Putamen (tissue), 1 donor: ENCODE data around the gene PRAME.

ENCODE experiments used
- DNase-seq: peaks from one replicate; pipeline ENCODE4 v3.0.0-alpha.2; 2016; ENCODE audit warnings: low spot score

The PRAME gene

DNA sequence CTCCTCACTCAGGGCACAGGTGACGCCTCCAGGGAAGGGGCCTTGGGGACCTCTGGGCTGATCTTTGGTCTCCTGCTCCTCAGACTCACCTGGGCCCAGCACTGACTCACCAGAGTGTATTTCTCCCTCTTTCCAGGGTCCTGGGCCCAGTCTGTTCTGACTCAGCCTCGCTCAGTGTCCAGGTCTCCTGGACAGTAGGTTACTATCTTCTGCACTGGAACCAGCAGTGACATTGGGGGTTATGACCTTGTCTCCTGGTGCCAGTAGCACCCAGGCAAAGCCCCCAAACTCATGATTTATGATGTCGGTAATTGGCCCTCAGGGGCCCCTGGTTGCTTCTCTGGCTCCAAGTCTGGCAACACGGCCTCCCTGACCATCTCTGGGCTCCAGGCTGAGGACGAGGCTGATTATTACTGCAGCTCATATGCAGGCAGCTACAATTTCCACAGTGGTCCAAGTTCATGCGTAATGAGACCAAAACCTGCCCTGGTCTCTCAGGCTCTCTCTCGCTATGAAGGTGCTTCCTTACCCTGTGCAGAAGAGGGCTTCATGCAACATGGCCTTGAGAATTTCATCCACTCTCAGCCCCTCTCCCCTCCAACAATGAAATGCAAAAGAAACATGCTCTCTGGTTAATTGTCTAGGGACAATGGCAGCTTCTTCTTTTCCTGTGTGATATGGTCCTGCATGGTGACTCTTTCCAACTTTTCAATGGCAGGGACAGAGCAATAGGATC is 21.0 kb upstream of the PRAME start:
- DNase-seq, result no peak

DNA sequence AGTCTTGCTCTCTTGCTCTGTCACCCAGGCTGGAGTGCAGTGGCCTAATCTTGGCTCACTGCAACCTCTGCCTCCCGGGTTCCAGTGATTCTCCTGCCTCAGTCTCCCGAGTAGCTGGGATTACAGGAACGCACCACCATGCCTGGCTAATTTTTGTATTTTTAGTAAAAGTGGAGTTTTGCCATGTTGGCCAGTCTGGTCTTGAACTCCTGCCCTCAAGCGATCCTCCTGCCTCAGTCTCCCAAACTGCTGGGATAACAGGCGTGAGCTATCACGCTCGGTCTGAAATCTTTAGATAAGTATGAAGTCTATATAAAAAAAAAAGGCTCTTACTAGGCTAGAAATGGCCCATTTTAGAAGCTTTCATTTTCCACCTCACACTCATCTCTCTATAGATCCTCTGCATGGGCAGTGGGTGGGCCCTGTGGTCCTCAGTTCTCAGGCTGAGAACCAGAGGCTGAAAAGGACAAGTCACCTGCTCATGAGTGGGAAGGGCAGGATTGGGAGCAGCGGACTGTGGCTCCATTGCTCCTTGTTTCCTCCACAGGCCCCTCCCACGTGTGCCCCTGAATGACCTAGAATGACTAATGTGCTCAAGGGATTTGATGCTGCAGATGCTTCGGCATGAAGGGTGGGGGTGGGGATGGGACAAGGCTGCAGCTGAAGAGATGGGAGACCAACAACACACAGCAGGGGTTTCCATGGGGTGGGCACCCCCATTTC is 19.8 kb upstream of the PRAME start:
- no peak for DNase-seq

GRCh38 chr22:22576989-22577427 is 17.9 kb upstream of the PRAME start:
- no peak for DNase-seq

DNA sequence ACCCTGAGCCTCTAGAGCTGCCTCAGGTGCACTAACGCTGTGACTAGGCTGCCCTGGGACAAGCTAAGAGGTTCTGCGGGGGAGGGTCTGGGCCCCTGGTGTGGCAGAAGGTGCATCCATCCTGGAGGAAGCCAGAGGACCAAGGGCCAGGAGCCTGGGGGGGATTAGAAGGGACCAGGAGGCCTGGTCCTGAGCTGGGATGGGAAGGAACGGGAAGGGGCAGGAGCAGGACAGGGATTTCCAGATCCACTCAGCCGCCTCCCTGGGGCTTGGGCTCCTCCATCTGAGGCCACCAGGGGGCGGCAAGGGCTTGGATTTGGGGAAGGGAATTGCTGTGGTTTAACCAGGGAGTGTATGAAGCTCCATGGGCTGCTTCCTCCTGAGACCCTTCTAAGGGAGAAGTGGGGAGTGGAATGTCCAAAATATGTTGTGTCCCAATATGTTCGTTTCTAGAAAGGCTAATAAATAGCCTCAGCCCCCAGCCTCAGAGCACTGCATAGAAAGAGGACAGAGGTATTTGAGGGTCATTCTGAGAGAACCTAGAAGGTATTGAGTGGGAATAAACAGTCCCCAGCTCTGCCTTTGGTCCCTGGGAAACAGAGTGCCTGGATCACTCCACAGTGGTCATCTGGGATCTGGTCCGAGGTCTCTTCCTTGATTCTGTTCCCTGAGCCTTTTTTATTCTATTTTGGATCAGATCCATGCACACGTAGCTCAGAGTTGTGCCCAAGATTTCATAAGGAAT is 17.4 kb upstream of the PRAME start:
- DNase-seq, result no peak

- no peak for DNase-seq
Observed at GRCh38 chr22:22574361-22574760, 15.3 kb upstream of the PRAME start.

DNA sequence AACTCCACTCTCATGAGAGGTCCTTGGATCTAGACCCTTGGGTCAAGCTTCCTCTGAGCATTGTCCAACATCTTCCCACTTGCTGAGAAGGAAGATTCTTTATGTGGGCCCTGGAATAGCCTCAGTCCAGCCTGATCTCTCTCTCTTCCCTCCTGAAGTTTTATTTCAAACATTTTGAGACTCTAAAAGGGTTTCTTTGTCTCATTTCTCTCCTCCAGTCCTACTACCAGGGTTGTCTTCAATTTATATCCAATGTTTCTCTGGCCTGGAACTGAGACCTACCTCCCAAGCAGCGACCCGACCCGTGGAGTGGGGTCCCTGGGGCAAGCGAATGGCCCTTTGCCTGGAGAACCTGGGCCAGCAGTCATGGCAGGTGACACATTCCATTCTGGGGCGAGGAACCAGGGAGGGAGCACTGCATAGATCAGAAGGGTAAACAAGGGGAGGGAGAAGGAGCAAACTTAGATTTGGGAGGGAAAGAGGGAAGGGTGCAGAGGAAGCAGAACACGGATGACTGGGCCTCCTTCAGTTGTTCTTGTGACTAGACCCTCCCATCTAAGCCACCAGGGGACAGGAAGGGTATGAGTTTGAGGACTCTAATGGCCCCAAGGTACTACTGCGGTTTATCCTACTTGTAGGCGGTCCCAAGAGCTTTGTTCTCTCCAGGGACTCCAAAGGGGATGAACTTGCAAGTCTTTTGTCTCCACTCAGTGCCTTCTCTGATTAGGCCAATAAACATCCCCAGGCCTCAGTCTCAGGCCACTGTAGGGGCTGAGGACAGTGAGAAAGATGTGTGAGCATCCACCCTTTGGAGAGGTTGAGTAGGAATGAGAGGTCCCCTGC is 14.2 kb upstream of the PRAME start:
- DNase-seq, result no peak

DNA sequence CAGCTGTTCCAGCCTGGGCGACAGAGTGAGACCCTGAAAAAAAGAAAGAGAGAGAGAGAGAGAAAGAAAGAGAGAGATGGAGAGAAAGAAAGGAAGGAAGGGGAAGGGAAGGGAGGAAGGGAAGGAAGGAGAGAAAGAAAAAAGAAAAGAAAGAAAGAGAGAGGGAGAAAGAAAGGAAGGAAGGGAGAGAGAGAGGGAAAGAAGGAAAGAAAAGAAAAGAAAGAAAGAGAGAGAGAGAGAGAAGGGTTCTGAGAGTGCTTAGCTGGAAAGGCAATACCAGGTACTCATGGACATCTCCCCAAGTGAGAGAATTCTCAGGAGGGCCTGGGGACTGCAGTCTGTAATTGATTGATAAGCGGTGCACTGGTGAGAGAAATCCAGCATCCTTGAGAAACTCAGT is 12.8 kb upstream of the PRAME start:
- no peak for DNase-seq

DNA sequence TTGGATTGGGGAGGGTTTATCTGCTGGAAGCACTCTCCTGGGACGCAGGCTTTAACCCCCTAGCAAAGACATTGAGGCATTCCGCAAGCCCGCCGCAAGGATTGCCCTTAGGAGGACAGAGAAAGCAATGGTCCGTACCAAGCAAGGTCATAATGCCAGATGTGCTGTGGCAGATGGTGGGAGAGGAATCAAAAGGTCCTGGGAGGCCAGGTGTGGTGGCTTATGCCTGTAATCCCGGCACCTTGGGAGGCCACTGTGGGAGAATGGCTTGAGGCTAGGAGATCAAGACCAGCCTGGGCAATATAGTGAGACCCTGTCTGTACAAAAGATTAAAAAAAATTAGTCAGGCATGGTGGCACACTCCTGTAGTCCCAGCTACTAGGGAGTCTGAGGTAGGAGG is 12.4 kb upstream of the PRAME start:
- no peak for DNase-seq

- DNase-seq, result no peak
Observed at GRCh38 chr22:22569218-22569617, 10.2 kb upstream of the PRAME start.

DNA sequence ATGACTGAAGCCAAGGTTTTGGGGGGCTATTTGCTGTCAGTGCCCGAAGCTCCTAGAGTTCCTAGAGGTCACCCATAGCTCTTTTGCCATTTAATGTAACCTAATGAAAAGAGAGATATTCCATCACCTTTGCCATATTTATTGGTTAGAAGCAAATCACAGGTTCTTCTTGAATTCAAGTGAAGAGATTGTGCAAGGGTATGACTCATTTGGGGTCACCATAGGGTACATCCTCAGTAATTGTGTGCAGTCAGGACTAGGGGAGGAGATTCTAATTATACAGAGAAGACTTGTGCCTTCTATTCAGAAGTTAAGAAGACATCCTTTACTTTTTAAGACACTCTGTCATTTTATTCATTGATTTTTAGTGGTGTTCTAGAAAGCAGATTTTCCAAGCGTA is 6.9 kb upstream of the PRAME start:
- no peak for DNase-seq

DNA sequence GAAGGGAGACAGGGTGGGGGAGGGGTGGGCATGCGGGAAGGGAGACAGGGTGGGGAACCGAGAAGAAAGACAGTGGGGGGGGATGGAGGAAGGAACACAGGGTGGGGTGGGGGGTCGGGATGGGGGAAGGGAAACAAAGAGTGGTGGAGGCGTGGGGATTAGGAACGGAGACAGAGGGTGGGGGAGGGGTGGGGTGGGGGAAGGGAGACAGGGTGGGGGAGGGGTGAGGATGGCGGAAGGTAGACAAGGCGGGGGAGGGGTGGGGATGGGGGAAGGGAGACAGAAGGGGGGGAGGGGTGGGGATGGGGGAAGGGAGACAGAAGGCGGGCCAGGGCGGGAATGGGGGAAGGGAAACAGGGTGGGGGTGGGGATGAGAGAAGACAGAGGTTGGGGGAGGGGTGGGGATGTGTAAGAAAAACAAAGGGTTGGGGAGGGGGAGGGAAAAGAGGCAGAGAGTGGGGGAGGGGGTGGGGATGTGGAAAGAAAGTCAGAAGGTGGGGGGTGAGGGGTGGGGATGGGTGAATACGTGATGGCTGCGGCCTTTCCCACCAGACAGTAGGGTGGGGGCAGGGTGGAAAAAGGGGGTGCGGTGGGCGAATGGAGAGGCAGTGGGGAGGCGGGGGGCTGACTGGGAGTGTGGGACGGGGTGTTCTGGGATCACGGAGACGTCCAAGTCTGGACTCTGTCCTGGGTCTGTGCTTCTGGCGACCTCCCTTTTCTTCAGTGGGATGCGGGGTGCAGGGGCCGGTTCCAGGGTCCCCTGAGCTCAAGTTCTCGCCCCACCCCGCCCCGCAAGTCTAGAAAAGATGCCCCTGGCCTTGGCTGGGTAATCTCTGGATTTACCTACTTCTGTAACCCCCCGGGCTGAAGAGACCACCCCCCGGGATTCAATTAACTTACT is 744 bp downstream of the PRAME start:
- no peak for DNase-seq

DNA sequence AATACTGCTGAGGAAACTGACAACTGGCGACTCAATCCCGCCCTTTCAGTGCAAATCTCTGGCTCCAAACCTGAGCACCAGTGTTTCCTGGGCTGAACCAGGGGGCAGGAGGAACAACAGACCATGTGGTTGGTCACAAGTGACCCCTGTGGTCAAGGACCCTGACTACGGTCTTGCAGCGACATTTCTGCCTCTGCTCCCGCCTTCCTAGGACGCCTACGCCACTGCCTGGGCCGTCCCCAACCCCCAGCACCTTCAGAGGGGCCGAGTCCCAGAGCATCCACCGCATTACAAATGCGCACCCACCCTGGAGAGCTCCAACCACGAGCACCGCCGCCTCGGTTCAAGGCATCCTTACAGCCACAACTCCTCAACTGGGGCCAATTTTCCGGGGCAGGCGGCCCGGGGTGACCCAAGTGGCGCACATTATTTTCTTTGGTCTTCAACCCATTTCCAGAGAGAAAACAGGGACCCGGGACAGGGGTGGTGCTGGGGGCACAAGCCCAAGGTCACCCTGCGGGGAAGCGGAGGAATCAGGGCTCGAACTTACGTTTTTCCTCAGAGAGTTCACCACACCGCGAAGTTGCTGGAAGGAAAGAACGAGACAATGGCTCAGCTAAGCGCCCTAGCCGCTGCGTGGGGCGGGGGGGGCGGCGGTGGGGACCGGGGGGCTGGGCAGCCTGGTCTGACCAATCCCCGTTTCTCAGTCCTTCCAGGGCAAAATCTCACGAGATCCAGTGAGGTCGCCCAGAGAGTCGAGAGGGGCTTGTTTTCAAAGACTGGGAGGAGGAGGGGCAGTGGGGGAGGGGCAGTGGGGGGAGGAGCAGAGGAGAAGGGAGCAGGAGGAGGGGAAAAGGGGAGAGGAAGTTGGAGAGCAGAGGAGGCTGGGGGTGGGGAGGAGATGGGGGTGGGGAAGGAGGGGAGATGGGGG is 1.8 kb downstream of the PRAME start:
- no peak for DNase-seq

- DNase-seq, result no peak
Observed at GRCh38 chr22:22556578-22556977, 2.5 kb downstream of the PRAME start.

DNA sequence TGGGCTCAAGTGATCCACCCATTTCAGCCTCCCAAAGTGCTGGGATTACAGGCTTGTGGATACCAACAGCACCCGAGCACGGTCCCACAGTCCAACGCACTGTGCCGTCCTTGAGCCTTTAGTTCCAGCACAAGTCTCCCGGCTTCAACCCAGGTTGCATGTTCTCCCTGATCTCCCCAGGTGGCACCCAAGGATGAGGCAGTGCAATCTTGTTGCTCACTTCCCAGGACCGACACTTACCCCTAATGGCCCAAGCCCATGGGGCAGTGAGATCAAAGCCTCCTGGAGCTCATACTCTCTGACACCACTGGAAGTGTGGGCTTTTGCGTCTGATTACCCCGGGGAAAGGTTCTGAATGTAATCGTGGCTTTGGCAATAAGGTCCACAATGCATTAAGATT is 3.5 kb downstream of the PRAME start:
- DNase-seq, result no peak

GRCh38 chr22:22554587-22555284 is 4.3 kb downstream of the PRAME start:
- no peak for DNase-seq

DNA sequence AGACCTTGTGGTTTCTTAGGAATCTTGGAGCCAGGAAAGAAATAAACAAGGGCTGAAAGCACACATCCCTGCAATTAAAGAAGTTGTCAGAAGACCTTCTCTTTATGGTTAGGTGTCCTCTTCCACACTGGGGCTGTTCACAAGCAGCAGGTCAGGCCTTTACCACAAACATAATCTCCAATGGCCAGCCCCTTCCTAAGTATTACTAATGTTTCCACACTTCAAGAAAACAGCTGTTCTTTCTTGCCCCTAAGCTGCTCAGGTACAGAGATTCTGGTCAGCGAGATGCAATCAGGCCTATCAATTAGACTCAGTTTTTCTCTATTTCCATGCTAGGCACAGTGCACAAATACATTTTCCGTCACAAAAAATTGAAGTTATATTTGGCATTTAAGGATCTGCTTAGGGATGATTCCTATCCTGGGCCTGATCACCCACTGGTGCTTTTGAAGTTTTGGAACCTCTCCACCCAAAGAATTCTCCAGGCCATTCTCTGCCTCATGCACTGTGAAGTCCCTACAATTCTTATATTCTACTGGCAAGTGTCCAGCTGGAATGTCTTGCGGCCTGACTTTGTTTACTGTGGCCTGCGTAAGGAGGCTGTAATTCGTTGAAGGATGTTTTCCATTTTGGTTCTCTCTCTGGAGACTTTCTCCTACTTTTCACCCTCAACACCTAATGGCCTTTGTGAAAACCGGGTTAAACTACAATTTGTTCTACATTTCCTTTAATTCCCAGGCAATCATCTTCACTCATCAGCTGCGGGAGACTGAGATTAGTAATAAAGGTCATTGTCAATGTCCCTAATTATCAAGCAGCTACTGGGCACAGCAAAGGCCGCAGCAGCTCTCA is 5.1 kb downstream of the PRAME start:
- DNase-seq, result no peak

GRCh38 chr22:22553141-22553540 is 5.9 kb downstream of the PRAME start:
- no peak for DNase-seq

GRCh38 chr22:22552630-22553029 is 6.4 kb downstream of the PRAME start:
- no peak for DNase-seq
